Aorta (tissue), 5 donors: ENCODE data around the gene NEGR1. TPM values are rescaled to one million over a fixed set of nuclear protein-coding genes. Genes with fewer than 3 reads are reported as not detected.

Experiments used
- ATAC-seq: fragments of 200-7000 bp; cut with Tn5 transposase; one replicate; pipeline ENCODE4 v1.9.1; 2022; ENCODE audit warnings: moderate library complexity; ENCODE audit not compliant: low FRiP score
- DNase-seq, 2 donors: peaks; one replicate each; pipeline ENCODE4 v3.0.0-alpha.2; 2020
- H3K27ac ChIP-seq, 2 donors: one replicate each; pipeline ENCODE4 v1.5.1; 2013; ENCODE audit warnings: low read length in 2 of 2, mild to moderate bottlenecking in 2 of 2, moderate library complexity in 2 of 2, control low read depth in 1 of 2, inconsistent platforms in 1 of 2, low read depth in 1 of 2
- H3K27me3 ChIP-seq, 2 donors: one replicate each; pipeline ENCODE4 v1.6.1; 2013; ENCODE audit warnings: control low read depth in 1 of 2, low read length in 1 of 2, mild to moderate bottlenecking in 1 of 2, moderate library complexity in 1 of 2; ENCODE audit not compliant: insufficient read depth in 2 of 2, control insufficient read depth in 1 of 2
- H3K36me3 ChIP-seq, 2 donors: one replicate each; pipeline ENCODE4 v1.6.1; 2013; ENCODE audit warnings: control low read depth in 1 of 2, low read length in 1 of 2, mild to moderate bottlenecking in 1 of 2; ENCODE audit not compliant: insufficient read depth in 2 of 2, control insufficient read depth in 1 of 2
- H3K4me1 ChIP-seq, 2 donors: one replicate each; pipeline ENCODE4 v1.6.1; 2013; ENCODE audit warnings: low read length in 2 of 2, control low read depth in 1 of 2, mild to moderate bottlenecking in 1 of 2, moderate library complexity in 1 of 2; ENCODE audit not compliant: insufficient read depth in 2 of 2, control insufficient read depth in 1 of 2
- H3K4me3 ChIP-seq, 2 donors: one replicate each; pipeline ENCODE4 v1.5.1; 2013; ENCODE audit warnings: low read length in 2 of 2, control low read depth in 1 of 2, mild to moderate bottlenecking in 1 of 2
- H3K9me3 ChIP-seq: one replicate; pipeline ENCODE4 v1.6.1; 2013; ENCODE audit warnings: mild to moderate bottlenecking, low read length; ENCODE audit not compliant: control insufficient read depth
- WGBS, 2 donors: extraction: QIAGEN DNeasy Blood & Tissue Kit; methylation state at CpG; one replicate each; pipeline ENCODE4 v1.1.7; 2013; 5-methylcytosine and 5-hydroxymethylcytosine counted together
- intact Hi-C, 2 donors: fragments of 100-400 bp; cut with DNase I; formaldehyde crosslinking; loops; one replicate each; pipeline versions ENCODE4 v1.14.2 to v1.15.0; 2022
- polyA plus RNA-seq, 2 donors: library from polyadenylated mRNA; stranded (reverse); fragments of 200-250 nt; gene quantifications; one replicate each; pipeline ENCODE4 v1.2.3, GENCODE V29; 2013
- total RNA-seq, 2 donors: library from RNA; stranded (reverse); fragmentation: NEBNext Ultra II Directional; extraction: Animal tissue kit (Norgen Biotek cat#: 25700); gene quantifications; one replicate each; pipeline ENCODE4 v1.2.1, GENCODE V29; 2021
- donor health status: healthy with polysubstance abuse.
- donor health status: Bipolar disorder and iron deficiency.
- donor health status: DM: no; HTN: no; CAD: no.
- donor health status: DM: no; HTN: no; CAD: no.
- donor health status: DM: yes; HTN: yes; CAD: no.

Gene NEGR1
- total and polyA plus RNA-seq, 4 donors, result 3.5 to 50.3 (median 18.4) TPM

GRCh38 chr1:71950579-71950978 lies 331.8 kb downstream of the NEGR1 start:
- H3K9me3 ChIP-seq, result no peaks in the 10 kb centered on the region
- H3K27me3 ChIP-seq, result no peaks in the 10 kb centered on the region
- intact Hi-C loops, result no loop called here
- H3K4me3 ChIP-seq, result no peak overlapping the region
- H3K4me1 ChIP-seq, result no peaks in the 10 kb centered on the region
- DNase-seq (no peak), ATAC-seq (no peak)
- WGBS, 2 donors, result 85 to 90% methylated on average over 2 of the region's 2 CpGs
- no peak overlapping the region for H3K27ac ChIP-seq
- no peaks in the 10 kb centered on the region for H3K36me3 ChIP-seq

- H3K4me1 ChIP-seq, result no peaks in the 10 kb centered on the region
- 55 to 57% methylated on average over 2 of the region's 2 CpGs for WGBS, 2 donors
- intact Hi-C loops, result no loop called here
Observed at GRCh38 chr1:71949681-71950080, 332.7 kb downstream of the NEGR1 start.

GRCh38 chr1:71948561-71948960 lies 333.8 kb downstream of the NEGR1 start:
- H3K27ac ChIP-seq, result no peak overlapping the region
- no peaks in the 10 kb centered on the region for H3K9me3 ChIP-seq
- 92 to 93% methylated on average over 5 of the region's 5 CpGs for WGBS, 2 donors
- no peaks in the 10 kb centered on the region for H3K27me3 ChIP-seq
- H3K4me1 ChIP-seq, result no peaks in the 10 kb centered on the region
- intact Hi-C loops, result no loop called here
- H3K4me3 ChIP-seq, result no peak overlapping the region
- H3K36me3 ChIP-seq, result no peaks in the 10 kb centered on the region
- DNase-seq (no peak), ATAC-seq (no peak)

More at GRCh38 chr1:71949681-71950080, 332.7 kb downstream of the NEGR1 start:
- Histone ChIP-seq H3K4me3 (no peak overlapping the region), H3K27me3 (no peaks in the 10 kb centered on the region), H3K27ac (no peak overlapping the region), H3K36me3 (no peaks in the 10 kb centered on the region), H3K9me3 (no peaks in the 10 kb centered on the region)
- no peak for DNase-seq
- ATAC-seq, result no peak

- no peaks in the 10 kb centered on the region for H3K4me1 ChIP-seq
- H3K9me3 ChIP-seq, result no peaks in the 10 kb centered on the region
- no peaks in the 10 kb centered on the region for H3K36me3 ChIP-seq
- ATAC-seq (no peak), DNase-seq (no peak)
- WGBS, 2 donors, result 53 to 66% methylated on average over 1 of the region's 1 CpG
- no peak overlapping the region for H3K4me3 ChIP-seq
- intact Hi-C loops, result no loop called here
- H3K27me3 ChIP-seq, result no peaks in the 10 kb centered on the region
- no peak overlapping the region for H3K27ac ChIP-seq
Observed at GRCh38 chr1:71944006-71944405, 338.3 kb downstream of the NEGR1 start.

- intact Hi-C loops, result no loop called here
- ATAC-seq (no peak), DNase-seq (no peak)
- no peaks in the 10 kb centered on the region for H3K36me3 ChIP-seq
- H3K9me3 ChIP-seq, result no peaks in the 10 kb centered on the region
- no peak overlapping the region for H3K4me3 ChIP-seq
- no peak overlapping the region for H3K27ac ChIP-seq
- no peaks in the 10 kb centered on the region for H3K27me3 ChIP-seq
- H3K4me1 ChIP-seq, result no peaks in the 10 kb centered on the region
- WGBS, 2 donors, result 82 to 83% methylated on average over 2 of the region's 2 CpGs
Observed at GRCh38 chr1:71940261-71940660, 342.1 kb downstream of the NEGR1 start.

- Histone ChIP-seq H3K4me1 (no peaks in the 10 kb centered on the region), H3K4me3 (no peak overlapping the region), H3K9me3 (no peaks in the 10 kb centered on the region), H3K27me3 (no peaks in the 10 kb centered on the region), H3K27ac (no peak overlapping the region), H3K36me3 (no peaks in the 10 kb centered on the region)
- 71 to 73% methylated on average over 4 of the region's 4 CpGs for WGBS, 2 donors
- DNase-seq (no peak), ATAC-seq (no peak)
- intact Hi-C loops, result no loop called here
Observed at GRCh38 chr1:71930511-71930910, 351.8 kb downstream of the NEGR1 start.

GRCh38 chr1:71921935-71922559 lies 360.3 kb downstream of the NEGR1 start:
- no peak for DNase-seq
- Histone ChIP-seq H3K27ac (no peak overlapping the region), H3K27me3 (no peaks in the 10 kb centered on the region), H3K9me3 (no peaks in the 10 kb centered on the region), H3K4me3 (no peak overlapping the region), H3K4me1 (no peaks in the 10 kb centered on the region), H3K36me3 (no peaks in the 10 kb centered on the region)
- no peak for ATAC-seq
- WGBS, 2 donors, result 88 to 96% methylated on average over 5 of the region's 5 CpGs
- intact Hi-C loops, result no loop called here

GRCh38 chr1:71921204-71921603 lies 361.1 kb downstream of the NEGR1 start:
- ATAC-seq (no peak), DNase-seq (no peak)
- H3K36me3 ChIP-seq, result no peaks in the 10 kb centered on the region
- no peak overlapping the region for H3K27ac ChIP-seq
- H3K4me3 ChIP-seq, result no peak overlapping the region
- intact Hi-C loops, result no loop called here
- H3K9me3 ChIP-seq, result no peaks in the 10 kb centered on the region
- H3K4me1 ChIP-seq, result peaks cover 0 to 3% of the 10 kb centered on the region in 2 donors
- no peaks in the 10 kb centered on the region for H3K27me3 ChIP-seq
- WGBS, 2 donors, result 98 to 99% methylated on average over 1 of the region's 1 CpG

- H3K36me3 ChIP-seq, result no peaks in the 10 kb centered on the region
- H3K4me3 ChIP-seq, result no peak overlapping the region
- WGBS, 2 donors, result 92 to 93% methylated on average over 2 of the region's 2 CpGs
- no peaks in the 10 kb centered on the region for H3K9me3 ChIP-seq
- intact Hi-C loops, result no loop called here
- H3K27ac ChIP-seq, result no peak overlapping the region
- no peak for ATAC-seq
- no peak for DNase-seq
- no peaks in the 10 kb centered on the region for H3K27me3 ChIP-seq
- H3K4me1 ChIP-seq, result peaks cover 0 to 3% of the 10 kb centered on the region in 2 donors
Observed at GRCh38 chr1:71920556-71920955, 361.8 kb downstream of the NEGR1 start.
